Left ventricle myocardium superior (tissue), 1 donor: Measurements from ENCODE around the gene OR4D1. TPM values are rescaled to one million over a fixed set of nuclear protein-coding genes. Genes with fewer than 3 reads are reported as not detected.
"Not testable (repeated sequence)": the region's sequence is repeated elsewhere in the genome, so short reads cannot be mapped to it uniquely, and the experiment has no call there.

Experiments
- ATAC-seq: fragments of 200-7000 bp; cut with Tn5 transposase; one replicate; pipeline ENCODE4 v1.9.1; 2020; ENCODE audit warnings: mild to moderate bottlenecking, moderate library complexity
- DNase-seq: peaks from one replicate; pipeline ENCODE4 v3.0.0-alpha.2; 2020
- intact Hi-C: fragments of 100-400 bp; cut with micrococcal nuclease; formaldehyde crosslinking; loops from one replicate; pipeline ENCODE4 v1.11.0; 2022
- long read RNA-seq: library from polyadenylated mRNA; unstranded; transcript quantifications from one replicate; pipeline ENCODE4 v2.0.0, GENCODE V29; 2021
- total RNA-seq: library from RNA; stranded (reverse); fragmentation: NEBNext Ultra II Directional; extraction: Animal tissue kit (Norgen Biotek cat#: 25700); gene quantifications from one replicate; pipeline ENCODE4 v1.2.1, GENCODE V29; 2021
- donor health status: DM: no; HTN: yes; CAD: no; lungs with severe emphysema.

The OR4D1 gene
- not detected for total RNA-seq
- long read RNA-seq: 0 reads

DNA sequence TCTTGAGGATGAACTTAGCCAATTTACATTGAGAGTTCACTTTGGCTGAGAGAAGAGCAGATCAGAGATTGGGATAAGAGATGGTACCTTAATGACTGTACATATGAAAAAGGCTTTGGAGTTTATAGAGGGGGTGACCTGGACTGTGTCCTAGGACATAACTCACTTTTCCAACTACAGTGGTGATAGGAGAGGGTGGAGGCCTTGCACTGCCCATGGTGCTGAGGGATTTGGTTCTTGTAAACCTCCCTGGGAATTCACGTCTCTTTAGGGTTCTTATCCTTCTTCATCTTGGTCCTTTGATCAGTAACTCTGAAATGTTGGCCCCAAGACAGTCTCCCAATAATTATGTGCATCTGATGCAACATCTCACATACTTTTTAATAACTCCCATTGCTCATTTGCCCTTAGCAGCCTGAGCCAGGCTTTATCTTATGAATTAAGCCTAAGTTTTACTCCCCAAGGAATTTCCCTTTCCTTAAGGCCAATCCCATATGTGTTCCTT, at the start of gene OR4D1:
TSS of gene OR4D1 (plus strand) at position 455 of the 505 bp plus-strand sequence. CDS start 6,770 bp downstream, outside the sequence.
- DNase-seq (no peak), ATAC-seq (no peak)
- intact Hi-C loops: no loop called here

DNA sequence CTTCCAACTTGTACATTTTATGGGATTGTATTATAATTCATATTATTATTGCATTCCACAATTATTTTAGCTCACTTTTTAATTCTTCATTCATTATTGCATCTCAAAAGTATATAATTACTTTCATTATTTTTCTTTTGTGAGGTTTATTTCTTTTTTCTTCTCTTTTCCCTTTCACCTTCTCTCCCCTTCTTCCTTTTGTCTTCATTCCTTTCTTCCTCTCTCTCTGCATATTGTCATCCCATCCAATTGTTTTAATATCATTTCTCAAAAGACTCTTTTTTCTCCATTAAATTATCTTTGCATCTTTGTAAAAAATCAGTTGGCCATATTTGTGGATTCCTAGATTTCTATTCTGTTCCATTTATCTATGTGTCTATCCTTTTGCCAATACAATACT, 47.7 kb upstream of the OR4D1 start:
- DNase-seq (no peak), ATAC-seq (no peak)
- intact Hi-C loops: no loop called here

DNA sequence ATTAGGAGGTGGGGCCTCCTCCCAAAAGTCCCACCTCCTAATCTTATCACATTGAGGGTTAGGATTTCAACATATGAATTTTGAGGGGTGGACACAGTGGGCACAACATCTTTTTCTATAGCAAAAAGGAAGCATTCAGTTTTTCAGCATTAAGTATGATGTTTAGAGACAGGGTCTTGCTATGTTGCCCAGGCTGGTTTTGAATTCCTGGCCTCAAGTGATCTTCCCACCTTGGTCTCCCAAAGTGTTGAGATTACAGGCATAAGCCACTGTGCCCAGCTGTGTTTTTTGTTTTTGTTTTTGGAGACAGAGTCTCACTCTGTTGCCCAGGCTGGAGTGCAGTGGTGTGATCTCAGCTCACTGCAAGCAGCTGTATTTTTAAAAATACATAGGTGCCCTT, 46.3 kb upstream of the OR4D1 start:
- DNase-seq, ATAC-seq, intact Hi-C loops: not testable (repeated sequence)

DNA sequence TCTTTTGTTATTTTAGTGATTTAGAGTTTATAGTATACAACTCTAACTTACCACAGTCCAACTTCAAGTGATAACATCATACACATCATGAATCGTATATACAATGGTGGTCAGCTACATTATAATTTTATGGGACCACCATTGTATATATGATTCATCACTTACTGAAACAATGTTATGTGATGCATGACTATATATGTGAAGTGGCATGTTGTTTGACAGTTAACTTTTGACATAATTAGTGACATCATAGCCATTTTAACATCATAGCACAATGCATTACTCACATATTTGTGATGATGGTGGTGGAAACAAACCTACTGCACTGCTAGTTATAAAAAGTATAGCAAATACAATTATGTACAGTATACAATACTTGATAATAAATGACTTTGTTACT, 43.1 kb upstream of the OR4D1 start:
- intact Hi-C loops: no loop called here
- ATAC-seq (no peak), DNase-seq (no peak)

DNA sequence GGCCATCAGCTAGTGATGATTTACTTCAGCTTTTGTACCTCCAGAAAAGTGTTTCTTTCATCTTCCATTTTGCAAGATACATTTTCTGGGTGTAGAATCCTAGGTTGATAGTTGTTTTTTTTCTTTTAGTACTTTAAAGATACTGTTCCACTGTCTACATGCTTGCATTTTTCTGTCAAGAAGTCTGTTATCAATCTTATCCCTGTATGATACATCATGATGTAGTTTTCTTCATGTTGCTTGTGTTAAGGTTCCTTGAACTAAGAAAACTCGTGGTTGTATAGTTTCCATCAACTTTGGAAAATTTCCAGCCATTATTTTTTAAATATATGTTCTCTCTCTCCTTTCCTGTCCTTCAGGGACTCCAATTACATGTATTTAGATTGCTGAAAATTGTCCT, 40.9 kb upstream of the OR4D1 start:
- ATAC-seq (no peak), DNase-seq (no peak)
- intact Hi-C loops: no loop called here

DNA sequence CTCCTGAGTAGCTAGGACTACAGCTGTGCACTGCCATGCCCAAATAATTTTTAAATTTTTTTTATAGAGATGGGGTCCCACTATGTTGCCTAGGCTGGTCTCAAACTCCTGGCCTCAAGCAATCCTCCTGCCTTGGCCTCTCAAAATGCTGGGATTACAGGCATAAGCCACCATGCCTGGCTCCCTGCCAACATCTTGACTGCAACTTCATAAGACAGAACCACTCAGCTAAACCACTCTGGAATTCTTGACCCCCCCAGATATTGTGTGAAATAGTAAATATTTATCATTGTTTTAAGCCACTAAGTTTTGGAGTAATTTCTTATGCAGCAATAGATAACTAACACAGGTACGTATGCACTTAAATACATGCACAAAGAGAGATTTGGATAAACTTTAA, 39.0 kb upstream of the OR4D1 start:
- intact Hi-C loops: no loop called here
- no peak for DNase-seq
- ATAC-seq: no peak

DNA sequence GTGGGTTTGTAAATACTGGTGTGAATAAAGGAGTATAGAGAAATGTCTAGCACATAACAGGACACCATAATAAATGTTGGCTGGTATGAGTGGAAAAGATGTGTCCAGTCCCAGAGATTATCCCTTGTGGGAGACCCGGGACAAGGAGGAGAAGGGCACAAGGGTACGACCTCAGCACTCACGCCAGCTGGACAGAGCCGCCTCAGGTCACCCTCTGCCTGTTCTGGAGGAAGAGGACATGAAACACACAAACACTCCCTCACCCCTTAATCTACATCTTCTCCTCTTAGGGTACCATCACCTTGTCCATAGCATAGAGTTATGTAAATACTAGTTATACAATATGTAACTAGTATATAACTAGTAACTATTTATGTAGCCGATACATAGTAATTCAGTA, 38.2 kb upstream of the OR4D1 start:
- DNase-seq: no peak
- ATAC-seq: no peak
- intact Hi-C loops: loop anchor here (10.0 kb wide), 2 partner anchors 105 to 255 kb away; partner anchors contain the start of genes MRPS23 and SRSF1

DNA sequence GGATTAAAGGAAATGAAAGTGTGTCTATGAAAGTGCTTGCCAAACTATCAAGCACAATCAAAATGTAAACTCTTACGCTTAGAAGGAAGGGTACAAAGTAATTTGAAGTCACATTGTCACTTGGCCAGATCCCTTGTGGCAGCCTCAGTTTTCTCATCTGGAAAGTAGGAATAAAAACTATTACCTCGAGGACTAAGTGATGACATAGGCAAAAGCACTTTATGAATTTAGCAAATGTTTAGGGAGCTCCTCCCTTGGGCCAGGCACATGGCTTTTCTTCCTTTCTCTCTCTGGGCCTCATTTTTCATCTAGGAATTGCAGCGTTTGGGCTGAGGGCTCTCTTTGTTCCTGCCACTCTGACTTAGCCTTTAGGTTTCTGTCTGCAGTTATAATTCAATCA, 36.5 kb upstream of the OR4D1 start:
- DNase-seq: no peak
- intact Hi-C loops: loop anchor here (10.0 kb wide), 2 partner anchors 107 to 257 kb away; partner anchors contain the start of genes MRPS23 and SRSF1
- ATAC-seq: no peak

DNA sequence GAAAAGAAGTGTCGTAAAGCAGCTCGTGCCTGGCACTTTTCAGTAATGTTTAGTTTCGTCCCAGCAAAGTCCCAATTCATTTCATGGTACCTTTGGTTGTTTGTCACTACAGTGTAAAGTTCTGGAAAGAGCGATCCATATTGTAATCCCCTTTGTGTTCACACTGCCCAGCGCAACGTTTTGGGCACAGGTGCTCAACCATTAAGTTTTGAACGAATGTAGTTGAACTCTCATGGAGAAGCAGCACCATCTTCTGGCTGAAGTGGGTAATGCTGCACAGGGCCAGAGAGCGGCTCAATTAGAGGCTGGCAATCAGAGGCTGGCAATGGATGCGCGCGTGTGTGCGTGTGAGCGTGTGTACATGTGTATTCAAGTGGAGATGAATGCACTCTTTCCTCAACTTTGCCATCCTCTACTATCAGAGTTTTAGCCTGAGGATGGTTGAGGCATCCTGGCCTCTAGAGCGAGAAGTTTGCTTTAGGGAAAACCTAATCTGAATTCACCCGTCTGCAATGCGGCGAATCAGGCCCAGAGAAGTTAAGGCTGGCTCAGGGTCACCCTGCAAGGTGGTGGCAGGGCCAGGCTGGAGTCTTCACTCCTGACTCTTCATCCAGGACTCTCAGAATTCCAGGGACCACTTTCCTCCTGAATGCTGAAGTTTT, 35.1 kb upstream of the OR4D1 start:
- DNase-seq: peak; percentile 80
- intact Hi-C loops: loop anchor here (10.0 kb wide), 2 partner anchors 108 to 258 kb away; partner anchors contain the start of genes MRPS23 and SRSF1
- peak; percentile 87 for ATAC-seq

DNA sequence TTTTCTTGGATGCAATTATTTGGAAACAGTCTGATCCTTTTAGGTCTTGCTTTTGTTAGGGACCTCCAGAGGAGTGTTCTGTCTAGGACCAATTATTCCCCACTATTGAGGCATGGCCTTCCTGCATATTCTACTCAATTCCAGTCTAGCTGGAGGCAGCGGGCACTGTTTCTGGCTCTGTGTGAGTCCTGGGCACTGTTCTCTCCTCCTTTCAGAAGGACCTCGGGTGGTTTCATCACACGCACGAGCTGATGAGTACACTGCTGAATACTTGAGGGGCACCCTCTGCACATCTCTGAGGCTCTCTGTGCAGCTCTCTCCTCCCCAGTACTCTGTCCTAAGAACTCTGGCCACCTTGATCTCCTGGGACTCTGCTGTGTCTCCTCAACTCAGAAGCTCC, 34.2 kb upstream of the OR4D1 start:
- DNase-seq (no peak), ATAC-seq (no peak)
- intact Hi-C loops: loop anchor here (10.0 kb wide), 2 partner anchors 109 to 259 kb away; partner anchors contain the start of genes MRPS23 and SRSF1

DNA sequence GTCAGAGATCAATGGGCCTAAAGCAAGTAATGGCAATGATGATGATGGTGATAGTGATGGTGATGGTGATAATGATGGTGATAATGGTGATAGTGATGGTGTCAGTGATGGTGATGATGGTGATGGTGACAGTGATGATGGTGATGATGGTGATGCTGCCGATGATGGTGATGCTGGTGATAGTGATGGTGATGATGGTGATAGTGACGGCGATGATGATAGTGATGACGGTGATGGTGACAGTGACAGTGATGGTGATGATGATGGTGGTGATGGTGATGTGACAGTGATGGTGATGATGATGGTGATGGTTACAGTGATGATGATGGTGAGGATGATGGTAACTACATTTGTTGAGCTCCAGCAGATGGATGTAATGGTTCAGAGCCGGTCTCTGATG, 30.8 kb upstream of the OR4D1 start:
- ATAC-seq (no peak), DNase-seq (no peak)
- intact Hi-C loops: loop anchor here (10.0 kb wide), 2 partner anchors 113 to 263 kb away; partner anchors contain the start of genes MRPS23 and SRSF1

DNA sequence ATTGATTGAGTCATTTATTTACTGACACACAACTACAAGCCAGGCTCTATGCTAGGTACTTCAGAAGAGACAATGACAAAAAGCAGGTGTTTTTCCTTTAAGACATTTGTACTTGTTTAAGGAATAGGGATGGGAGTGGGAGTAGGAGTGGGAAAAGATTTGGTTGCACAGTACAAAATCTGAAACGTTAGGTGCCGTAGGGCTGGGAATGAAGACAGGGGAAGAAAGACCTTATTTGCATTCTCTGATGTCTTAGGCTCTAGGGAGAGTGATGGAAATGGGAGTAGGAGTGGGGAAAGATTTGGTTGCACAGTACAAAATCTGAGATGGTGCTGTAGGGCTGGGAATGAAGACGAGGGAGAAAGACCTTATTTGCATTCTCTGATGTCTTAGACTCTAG, 28.7 kb upstream of the OR4D1 start:
- intact Hi-C loops: loop anchor here (10.0 kb wide), 2 partner anchors 115 to 265 kb away; partner anchors contain the start of genes MRPS23 and SRSF1
- no peak for ATAC-seq
- DNase-seq: no peak

DNA sequence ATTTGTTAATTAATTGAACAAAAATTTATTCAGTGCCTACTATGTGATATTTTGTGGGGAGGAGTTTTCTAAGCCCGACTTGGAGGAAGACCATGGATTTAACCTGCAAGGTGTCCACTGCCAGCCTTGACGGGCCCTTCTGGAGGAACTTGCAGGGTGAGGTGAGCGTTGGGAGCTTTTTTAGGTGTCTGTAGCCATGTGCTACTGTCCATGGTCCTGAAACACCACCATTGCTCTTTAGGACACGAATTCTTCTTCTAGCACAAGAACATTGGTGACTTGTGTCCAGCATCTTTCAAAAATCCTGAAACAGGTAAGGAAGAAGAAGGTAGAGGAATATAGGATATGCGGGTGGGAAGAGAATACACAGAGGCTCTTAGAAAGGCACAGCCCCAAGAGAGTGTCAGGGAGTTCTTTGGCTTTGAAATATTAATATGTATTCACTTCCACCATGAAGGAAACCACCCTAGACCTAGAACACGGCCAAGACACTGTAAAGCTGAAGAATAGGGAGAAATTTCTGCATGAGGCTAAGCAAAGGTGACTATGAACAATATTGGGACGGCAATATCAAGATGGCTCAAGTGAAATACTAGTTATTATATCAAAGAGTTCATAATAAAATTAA, 27.9 kb upstream of the OR4D1 start:
- ATAC-seq (no peak), DNase-seq (no peak)
- intact Hi-C loops: no loop called here

DNA sequence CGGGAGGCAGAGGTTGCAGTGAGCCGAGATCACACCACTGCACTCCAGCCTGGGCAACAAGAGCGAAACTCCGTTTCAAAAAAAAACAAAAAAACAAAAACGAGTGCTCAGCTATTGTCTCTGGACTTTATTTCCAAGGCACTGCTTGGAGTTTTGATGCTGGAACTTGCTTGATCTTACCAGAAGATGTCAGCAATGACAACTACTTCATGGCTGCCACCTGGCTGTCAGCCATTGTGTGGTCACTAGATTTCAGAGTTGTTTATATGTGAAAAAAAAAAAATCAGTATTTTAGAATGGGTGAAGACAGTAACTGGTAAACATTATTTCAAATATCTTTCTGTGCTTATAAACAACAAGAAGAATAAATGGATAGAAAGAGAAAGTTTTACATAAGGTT, 26.3 kb upstream of the OR4D1 start:
- ATAC-seq (no peak), DNase-seq (no peak)
- intact Hi-C loops: no loop called here

DNA sequence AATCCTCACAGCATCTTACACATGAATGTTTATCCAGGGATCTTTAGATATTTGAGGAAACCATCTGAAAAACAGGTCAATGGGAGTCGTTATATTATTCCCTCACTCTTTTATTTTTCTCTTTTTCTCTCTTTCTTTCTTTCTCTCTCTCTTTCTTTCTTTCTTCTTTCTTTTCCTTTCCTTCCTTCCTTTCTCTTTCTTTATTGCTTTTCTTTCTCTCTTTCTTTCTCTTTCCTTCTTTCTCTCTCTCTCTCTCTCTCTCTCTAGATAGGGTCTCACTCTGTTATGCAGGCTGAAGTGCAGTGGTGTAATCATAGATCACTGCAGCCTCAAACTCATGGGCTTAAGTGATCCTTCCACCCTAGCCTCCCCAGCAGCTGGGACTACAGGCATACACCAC, 20.3 kb upstream of the OR4D1 start:
- intact Hi-C loops: no loop called here
- DNase-seq: no peak
- no peak for ATAC-seq

DNA sequence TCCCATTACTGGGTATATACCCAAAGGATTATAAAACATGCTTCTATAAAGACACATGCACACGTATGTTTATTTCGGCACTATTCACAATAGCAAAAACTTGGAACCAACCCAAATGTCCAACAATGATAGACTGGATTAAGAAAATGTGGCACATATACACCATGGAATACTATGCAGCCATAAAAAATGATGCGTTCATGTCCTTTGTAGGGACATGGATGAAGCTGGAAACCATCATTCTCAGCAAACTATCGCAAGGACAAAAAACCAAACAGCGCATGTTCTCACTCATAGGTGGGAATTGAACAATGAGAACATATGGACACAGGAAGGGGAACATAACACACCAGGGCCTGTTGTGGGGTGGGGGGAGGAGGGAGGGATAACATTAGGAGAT, 15.5 kb upstream of the OR4D1 start:
- DNase-seq, ATAC-seq, intact Hi-C loops: not testable (repeated sequence)

DNA sequence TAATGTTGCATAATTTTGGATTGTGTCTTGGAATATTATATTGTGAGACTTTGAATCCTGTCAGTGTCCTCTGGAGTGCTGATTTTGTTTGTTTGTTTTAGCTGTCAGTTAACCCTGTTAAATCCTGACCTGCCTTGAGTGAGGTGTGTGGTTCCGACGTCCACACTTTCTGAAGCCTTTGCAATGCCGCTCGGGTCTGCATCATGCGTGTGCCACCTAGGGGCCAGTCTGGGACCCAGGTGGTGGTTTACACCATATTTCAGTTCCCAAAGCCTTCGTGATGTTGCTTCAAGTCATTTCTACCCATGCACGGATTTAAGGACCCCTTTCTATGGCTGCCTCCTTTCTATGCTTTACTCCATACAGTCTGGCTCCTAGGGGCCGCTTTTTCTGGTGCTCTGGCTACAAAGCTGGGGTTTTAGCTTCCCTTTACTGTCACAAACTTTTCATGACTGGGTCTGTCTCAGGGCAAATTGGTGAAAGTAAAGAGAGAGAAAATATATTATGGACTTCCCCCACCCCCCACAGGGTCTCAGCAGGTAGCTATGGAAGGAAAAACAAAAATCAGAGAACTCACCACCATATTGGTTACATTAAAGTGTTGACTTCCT, 11.4 kb upstream of the OR4D1 start:
- no peak for ATAC-seq
- intact Hi-C loops: no loop called here
- no peak for DNase-seq

DNA sequence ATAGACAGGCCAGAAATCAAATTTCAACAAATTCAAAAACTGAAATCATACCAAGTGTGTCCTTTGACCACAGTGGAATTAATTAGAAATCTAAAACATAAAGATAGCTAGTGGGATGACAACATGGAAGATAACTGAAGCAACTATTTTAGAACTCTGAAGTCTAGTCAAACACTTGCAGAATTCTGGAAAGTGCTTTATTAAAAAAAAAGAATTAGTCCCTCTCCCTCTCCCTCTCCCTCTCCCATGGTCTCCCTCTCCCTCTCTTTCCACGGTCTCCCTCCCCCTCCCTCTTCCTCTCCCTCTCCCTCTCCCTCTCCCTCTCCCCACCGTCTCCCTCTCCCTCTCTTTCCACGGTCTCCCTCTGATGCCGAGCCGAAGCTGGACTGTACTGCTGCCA, 6.7 kb upstream of the OR4D1 start:
- DNase-seq: no peak
- ATAC-seq: no peak
- intact Hi-C loops: no loop called here

DNA sequence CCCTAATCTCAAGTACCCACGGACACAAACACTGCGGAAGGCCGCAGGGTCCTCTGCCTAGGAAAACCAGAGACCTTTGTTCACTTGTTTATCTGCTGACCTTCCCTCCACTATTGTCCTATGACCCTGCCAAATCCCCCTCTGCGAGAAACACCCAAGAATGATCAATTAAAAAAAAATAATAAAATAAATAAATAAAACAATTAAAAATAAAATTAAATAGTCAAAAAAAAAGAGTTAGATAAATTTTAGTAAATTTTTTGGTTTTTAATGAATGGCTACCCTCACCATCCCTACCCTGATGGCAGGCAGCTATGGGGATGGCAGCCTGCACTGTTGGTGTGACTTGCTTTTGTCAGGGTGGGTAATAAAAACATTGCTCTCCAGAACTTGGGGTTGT, 4.8 kb upstream of the OR4D1 start:
- intact Hi-C loops, ATAC-seq, DNase-seq: not testable (repeated sequence)

DNA sequence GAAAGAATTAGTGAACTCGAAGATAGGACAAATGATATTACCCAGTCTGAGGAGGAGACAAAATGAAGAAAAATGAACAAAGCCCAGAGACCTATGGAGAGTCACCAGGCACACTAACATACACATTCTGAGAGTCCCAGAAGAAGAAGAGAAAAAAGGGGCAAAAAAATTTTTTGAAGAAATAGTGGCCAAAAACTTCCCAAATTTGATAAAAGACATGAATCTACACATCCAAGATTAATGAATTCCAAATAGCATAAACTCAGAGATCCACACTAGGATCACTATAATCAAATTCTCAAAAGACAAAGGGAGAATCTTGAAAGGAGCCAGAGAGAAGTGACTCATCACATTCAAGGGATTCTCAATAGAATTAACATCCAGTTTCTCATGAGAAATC, 3.4 kb upstream of the OR4D1 start:
- intact Hi-C loops: no loop called here
- no peak for DNase-seq
- no peak for ATAC-seq
